HG02588 (cell line): ENCODE data around the gene TOB1.
"Not testable (repeated sequence)": the region's sequence is repeated elsewhere in the genome, so short reads cannot be mapped to it uniquely, and the experiment has no call there.

Experiments used
- ATAC-seq: cut with Tn5 transposase; IDR thresholded peaks from one replicate; pipeline ENCODE4 v1.9.1; 2021; ENCODE audit warnings: mild to moderate bottlenecking, moderate library complexity; ENCODE audit not compliant: unreplicated experiment

The TOB1 gene

GRCh38 chr17:50898369-50899004, 32.3 kb upstream of the TOB1 start:
- no peak for ATAC-seq

GRCh38 chr17:50894513-50894912, 28.4 kb upstream of the TOB1 start:
- ATAC-seq, result not testable (repeated sequence)

- ATAC-seq, result no peak
Measured at GRCh38 chr17:50893183-50893993, 27.2 kb upstream of the TOB1 start.

GRCh38 chr17:50892101-50892776, 26.1 kb upstream of the TOB1 start:
- no peak for ATAC-seq

- ATAC-seq, result no peak
Measured at GRCh38 chr17:50891577-50891989, 25.4 kb upstream of the TOB1 start.

GRCh38 chr17:50890675-50891516, 24.7 kb upstream of the TOB1 start:
- ATAC-seq, result no peak

DNA sequence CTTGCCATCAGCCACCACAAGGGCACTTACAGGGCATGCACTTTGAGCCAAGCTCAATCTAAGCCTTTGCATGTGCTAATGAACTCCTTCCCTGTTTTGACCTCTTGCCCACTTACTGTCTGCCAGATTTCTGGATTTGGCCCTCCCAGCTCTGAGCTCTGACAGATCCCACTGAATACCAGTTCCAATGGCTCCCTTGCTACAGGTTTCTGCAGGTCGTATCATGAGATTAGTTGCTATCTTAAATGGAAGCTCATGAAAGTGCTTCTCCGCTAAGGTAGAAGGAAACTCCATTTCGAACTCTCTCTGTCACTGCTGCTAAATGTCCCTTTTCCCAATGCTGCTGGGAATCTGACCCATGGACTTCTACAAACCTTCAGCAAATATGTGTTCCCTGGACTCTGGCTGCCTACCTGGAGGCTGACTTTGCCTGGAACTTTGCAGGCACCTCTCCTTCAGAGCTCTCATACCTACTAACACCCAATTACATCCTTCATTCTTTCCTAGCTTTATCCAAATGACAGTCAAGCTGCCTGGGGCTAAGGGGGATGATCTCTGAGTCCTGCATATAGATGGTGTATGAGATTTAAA, 23.5 kb upstream of the TOB1 start:
- no peak for ATAC-seq

DNA sequence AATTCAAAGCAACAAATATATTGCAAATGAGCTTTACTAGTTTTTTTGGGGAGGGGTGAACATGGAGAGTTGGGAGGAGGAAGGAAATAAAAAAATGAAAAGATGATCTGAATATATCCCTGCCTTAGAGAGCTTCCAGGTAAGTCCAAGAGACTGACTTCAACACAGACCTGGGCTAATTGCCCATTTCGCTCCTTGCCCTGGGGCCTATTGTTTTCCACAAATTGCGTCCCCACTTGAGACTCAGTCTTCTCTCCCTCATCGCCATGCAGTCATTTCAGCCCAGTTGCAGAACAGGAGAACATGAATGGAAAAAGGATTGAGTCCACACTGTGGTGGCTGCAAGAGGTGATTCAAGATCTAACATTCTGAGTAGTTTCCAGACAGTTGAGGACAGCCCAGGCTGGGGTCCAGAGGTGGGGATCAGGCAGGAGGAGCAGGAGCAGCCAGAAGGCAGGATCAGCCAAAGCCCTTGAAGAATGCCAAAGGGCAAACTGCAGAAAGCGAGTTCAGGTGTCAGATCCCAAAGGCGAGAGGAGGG, 21.6 kb upstream of the TOB1 start:
- no peak for ATAC-seq

DNA sequence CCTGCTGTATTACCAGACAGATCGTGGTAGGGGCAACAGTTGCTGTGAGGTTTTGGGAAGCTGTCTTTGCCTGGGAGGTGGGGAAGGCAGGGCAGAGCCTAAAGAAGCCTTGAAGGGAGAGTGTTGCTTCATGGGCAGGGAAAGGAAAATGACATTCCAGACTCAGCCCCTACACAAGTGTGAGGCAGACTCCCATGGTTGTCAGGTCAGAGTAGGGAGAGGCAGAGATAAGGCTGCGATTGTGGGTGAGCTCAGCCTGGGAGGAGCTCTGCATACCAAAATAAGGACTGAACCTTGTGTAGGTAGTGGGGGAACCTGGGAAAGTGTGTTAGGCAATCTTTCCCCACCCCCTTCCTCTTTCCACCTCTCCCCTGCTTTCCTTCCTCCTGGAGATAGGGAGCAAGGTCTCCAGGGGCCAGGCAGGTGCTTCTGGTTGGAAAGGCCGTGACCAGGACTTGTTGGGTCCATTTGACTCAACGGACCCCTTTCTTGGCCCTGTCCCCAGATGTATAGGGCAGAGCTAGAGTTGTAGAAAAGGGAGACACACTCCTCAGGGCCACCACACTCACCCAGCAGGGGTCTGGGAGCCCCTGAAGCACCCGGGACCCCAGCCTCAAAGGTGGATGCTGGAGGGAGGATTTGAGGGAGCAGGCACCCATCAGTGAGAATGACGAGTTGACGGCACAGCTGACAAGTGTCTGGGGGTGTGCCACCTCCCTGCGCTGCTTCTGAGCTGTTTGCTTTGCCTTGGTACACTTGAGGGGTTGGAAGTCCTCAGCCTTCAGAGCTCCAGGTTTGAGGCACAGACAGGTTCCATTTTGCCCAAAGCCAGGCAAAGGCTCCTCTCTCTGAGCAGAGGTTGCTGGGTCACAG, 18.5 kb upstream of the TOB1 start:
- ATAC-seq, result no peak

- ATAC-seq, result no peak
Measured at GRCh38 chr17:50883850-50884438, 17.8 kb upstream of the TOB1 start.

GRCh38 chr17:50882851-50883250, 16.7 kb upstream of the TOB1 start:
- ATAC-seq, result no peak

DNA sequence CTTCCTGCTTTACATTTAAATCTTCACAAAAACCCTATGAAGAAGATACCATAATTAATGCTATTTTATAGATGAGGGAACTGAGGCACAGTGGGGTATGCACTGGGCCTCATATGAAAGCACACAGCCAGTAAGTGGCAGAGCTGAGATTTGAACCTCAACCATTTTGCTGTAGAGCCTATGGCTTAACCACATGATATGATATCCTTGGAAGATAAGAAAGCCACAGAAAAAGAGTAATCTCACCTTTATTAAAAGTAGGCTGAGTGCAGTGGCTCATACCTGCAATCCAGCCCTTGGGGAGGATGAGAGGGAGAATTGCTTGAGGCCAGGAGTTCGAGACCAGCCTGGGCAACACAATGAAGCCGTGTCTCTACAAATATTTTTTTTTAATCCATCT, 15.0 kb upstream of the TOB1 start:
- ATAC-seq, result no peak

DNA sequence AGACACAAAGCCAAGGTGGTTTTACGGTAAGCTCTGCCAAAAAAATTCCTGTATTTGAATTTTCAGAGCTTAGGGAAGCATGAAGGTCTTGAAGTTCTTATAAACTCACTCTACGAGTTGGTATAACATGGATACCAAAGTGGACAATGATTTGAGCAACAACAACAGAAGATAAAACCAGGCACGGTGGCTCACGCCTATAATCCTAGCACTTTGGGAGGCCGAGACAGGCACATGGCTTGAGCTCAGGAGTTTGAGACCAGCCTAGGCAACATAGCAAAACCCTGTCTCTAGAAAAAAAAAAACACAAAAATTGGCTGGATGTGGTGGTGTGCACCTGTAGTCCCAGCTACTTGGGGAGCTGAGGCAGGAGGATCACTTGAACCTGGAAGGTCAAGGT, 12.9 kb upstream of the TOB1 start:
- ATAC-seq, result no peak

DNA sequence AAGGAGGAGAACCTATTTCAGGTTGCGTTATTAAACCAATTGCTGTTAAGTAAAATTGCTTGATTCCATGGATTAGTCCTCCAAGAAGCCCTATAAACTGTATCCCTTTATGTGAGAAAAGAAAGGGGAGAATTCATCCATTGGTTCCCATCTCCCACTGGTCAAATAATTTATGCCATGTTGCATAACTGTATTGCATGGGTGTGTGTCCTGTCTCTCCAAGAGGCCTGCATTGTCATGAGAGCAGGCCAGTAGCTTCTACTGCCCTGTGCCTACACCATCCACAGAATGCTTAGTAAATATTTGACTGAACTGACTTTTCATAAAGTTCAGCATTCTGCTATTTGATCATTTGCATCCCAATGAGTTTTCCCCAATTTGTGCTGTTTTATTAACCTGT, 11.7 kb upstream of the TOB1 start:
- no peak for ATAC-seq

DNA sequence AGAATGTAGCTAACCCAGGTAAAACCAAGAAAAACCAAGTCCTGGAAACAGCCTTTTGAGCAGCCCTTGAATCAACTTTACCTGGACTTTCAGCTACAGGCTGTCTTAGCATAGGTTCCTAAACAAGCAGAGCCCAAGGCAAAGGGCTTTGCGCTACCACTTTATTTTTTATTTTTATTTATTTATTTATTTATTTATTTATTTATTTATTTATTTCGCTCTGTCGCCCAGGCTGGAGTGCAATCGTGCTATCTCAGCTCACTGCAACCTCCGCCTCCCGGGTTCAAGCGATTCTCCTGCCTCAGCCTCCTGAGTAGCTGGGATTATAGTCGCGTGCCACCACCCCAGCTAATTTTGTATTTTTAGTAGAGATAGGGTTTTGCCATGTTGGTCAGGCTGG, 10.9 kb upstream of the TOB1 start:
- not testable (repeated sequence) for ATAC-seq

DNA sequence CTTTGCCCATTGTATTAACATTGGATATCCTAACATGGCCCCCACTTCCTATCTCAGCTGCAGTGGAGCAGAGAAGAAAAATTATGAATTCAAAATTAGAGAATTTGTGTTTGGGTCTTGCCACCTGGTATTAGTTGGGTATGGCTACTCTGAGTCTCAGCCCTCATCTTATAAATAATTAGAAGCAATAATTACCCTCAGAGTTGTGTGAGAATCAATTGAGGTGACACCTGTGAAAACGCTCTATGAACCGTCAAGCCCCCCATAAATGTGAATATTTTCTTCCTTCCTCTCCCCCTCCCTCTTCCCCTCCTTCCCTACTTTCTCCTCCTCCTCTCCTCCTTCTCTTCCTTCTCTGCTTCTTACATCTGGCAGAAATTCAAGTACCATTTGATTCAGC, 8.9 kb upstream of the TOB1 start:
- no peak for ATAC-seq

- no peak for ATAC-seq
Measured at GRCh38 chr17:50872710-50873424, 6.7 kb upstream of the TOB1 start.

- no peak for ATAC-seq
Measured at GRCh38 chr17:50871898-50872297, 5.7 kb upstream of the TOB1 start.
